ENCODE measurements around the gene ADARB1.

The ADARB1 gene

DNA sequence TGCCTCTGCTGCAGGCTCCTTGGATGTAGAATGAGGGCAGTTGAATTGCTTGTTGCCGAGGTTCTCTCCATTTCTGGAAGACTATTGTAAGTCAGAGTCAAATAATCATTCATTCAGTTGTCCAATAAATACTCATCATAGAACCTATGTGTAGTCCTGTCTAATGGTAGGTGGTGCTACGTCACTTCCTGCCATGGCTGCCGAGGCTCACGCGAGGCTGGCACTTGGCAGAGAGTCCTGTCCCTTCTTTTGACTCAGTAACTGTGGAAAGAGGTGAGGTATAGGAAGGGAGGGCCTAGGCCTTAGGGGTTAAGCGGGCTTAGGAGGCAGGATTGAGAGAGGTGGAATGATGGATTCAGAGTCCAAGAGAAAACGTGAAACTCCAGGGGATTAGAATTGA lies 9.7 kb downstream of the ADARB1 start:
- H3K9me3 ChIP-seq (ENCODE audit: control insufficient read depth, insufficient read depth, low read depth, low read length) = no peaks in the 10 kb centered on the region
- POLR2A ChIA-PET = no interaction called here
- peaks cover 0 to 6% of the 10 kb centered on the region in 2 experiments; a peak in 1 of 3 replicates for H3K36me3 ChIP-seq (ENCODE audit: control insufficient read depth in 2 of 2, insufficient read depth in 1 of 2, low read length in 2 of 2)
- CTCF ChIA-PET = no interaction called here
- TF ChIP-seq SCRT1 (tag by site-specific recombination; IDR thresholded peaks at IDR 0.05; ENCODE audit: borderline replicate concordance) (no peak), ZNF335 (tag by site-specific recombination; conservative IDR thresholded peaks at IDR 0.05) (no peak), ZNF560 (tag by site-specific recombination; IDR thresholded peaks at IDR 0.05; ENCODE audit: borderline replicate concordance) (no peak), ZBTB17 (tag by site-specific recombination; IDR thresholded peaks at IDR 0.05) (no peak), ZNF501 (tag by site-specific recombination; IDR thresholded peaks at IDR 0.05) (no peak), HOXD13 (CRISPR knock-in tag; IDR thresholded peaks at IDR 0.05; ENCODE audit: borderline replicate concordance) (no peak), KLF9 (tag by site-specific recombination; IDR thresholded peaks at IDR 0.05; ENCODE audit: low read depth) (no peak)
- TF ChIP-seq, protein P1, sequence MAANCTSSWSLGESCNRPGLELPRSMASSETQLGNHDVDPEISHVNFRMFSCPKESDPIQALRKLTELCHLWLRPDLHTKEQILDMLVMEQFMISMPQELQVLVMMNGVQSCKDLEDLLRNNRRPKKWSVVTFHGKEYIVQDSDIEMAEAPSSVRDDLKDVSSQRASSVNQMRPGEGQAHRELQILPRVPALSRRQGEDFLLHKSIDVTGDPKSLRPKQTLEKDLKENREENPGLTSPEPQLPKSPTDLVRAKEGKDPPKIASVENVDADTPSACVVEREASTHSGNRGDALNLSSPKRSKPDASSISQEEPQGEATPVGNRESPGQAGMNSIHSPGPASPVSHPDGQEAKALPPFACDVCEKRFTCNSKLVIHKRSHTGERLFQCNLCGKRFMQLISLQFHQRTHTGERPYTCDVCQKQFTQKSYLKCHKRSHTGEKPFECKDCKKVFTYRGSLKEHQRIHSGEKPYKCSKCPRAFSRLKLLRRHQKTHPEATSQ (tag by site-specific recombination; IDR thresholded peaks at IDR 0.05) = no peak
- no peaks in the 10 kb centered on the region; the same call in 1 of the 2 replicates for H3K4me1 ChIP-seq (ENCODE audit: control insufficient read depth, insufficient read depth, low read length)
- no peak overlapping the region for H3K27ac ChIP-seq (ENCODE audit: extremely low read depth, low read depth, low read length)
- no peak overlapping the region for H3K4me3 ChIP-seq (ENCODE audit: low read depth, low read length)

DNA sequence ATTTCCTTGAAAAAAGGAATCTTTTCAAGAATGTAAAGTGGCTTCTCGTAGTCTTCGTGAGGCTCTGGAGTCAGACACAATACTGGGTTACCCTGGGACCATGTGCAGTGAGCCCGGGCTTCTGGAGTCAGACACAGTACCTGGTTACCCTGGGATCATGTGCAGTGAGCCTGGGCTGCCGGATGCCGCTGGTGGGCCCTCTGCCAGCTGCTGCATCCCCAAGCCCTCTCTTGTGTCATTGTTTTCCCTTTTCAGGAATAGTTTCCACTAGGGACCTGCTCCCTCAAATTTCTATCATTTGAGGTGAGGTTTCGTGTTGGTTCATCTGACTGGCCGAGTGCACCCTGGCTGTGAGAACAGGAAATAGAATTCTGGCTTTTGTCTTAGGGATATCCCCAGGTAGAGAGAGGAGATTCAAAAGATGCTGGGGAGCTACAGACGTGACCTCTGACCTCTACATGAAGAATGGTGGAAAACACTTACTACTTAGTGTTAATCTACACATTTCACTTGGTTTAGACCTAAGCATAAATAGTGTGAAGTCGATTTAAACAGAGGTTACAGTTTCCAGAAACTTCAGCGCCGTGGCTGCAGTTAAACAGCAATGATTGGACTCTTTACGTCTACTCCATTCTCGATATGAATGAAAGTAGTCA lies 10.6 kb downstream of the ADARB1 start:
- H3K36me3 ChIP-seq (ENCODE audit: control insufficient read depth in 2 of 2, insufficient read depth in 1 of 2, low read length in 2 of 2) = peaks cover 0 to 6% of the 10 kb centered on the region in 2 experiments; a peak in 1 of 3 replicates
- no peak overlapping the region for H3K27ac ChIP-seq (ENCODE audit: extremely low read depth, low read depth, low read length)
- no peaks in the 10 kb centered on the region; the same call in 1 of the 2 replicates for H3K4me1 ChIP-seq (ENCODE audit: control insufficient read depth, insufficient read depth, low read length)
- no peaks in the 10 kb centered on the region for H3K9me3 ChIP-seq (ENCODE audit: control insufficient read depth, insufficient read depth, low read depth, low read length)
- TF ChIP-seq ZBTB8A (tag by site-specific recombination; IDR thresholded peaks at IDR 0.05) (no peak), MYNN (tag by site-specific recombination; IDR thresholded peaks at IDR 0.05; ENCODE audit: borderline replicate concordance) (no peak), ZNF423 (tag by site-specific recombination; IDR thresholded peaks at IDR 0.05) (no peak), GFI1B (tag by site-specific recombination; IDR thresholded peaks at IDR 0.05) (no peak), ZSCAN16 (tag by site-specific recombination; IDR thresholded peaks at IDR 0.05) (no peak), SALL2 (tag by site-specific recombination; IDR thresholded peaks at IDR 0.05; ENCODE audit: borderline replicate concordance) (no peak)
- POLR2A ChIA-PET = no interaction called here
- CTCF ChIA-PET = interaction anchor here (0.7 to 1.6 kb wide), 2 partner anchors 43 to 135 kb away, joined by 3 to 4 read pairs; no protein-coding TSS in a partner anchor
- H3K4me3 ChIP-seq (ENCODE audit: low read depth, low read length) = no peak overlapping the region

DNA sequence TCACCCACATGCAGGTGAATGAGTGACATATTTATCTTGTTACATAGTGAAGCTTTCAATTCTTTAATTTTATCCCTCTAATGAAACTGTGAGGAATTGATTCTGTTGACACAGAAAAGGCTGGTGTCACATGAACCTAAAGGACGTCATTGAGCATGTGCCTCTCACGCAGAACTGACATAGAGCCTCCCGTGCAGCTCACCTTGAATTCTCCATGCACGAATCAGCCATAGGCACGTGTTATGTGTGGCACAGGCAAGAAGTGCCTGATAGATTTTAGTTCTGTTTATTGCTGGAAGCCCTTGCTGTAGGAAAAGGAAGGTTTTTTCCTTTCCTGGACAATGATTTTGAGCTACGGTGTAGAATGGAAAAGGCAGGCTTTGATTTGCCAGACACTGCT lies 11.3 kb downstream of the ADARB1 start:
- ChIA-PET CTCF (interaction anchor here (0.7 to 1.7 kb wide), 4 partner anchors 43 to 136 kb away, joined by 3 to 12 read pairs (median 4); no protein-coding TSS in a partner anchor), POLR2A (no interaction called here)
- Histone ChIP-seq H3K9me3 (ENCODE audit: control insufficient read depth, insufficient read depth, low read depth, low read length) (no peaks in the 10 kb centered on the region), H3K27ac (ENCODE audit: extremely low read depth, low read depth, low read length) (no peak overlapping the region), H3K4me3 (ENCODE audit: low read depth, low read length) (no peak overlapping the region), H3K4me1 (ENCODE audit: control insufficient read depth, insufficient read depth, low read length) (no peaks in the 10 kb centered on the region; the same call in 1 of the 2 replicates), H3K36me3 (ENCODE audit: control insufficient read depth in 2 of 2, insufficient read depth in 1 of 2, low read length in 2 of 2) (peaks cover 0 to 6% of the 10 kb centered on the region in 2 experiments; a peak in 1 of 3 replicates)
- TF ChIP-seq ZNF112 (tag by site-specific recombination; IDR thresholded peaks at IDR 0.05) (no peak), ZNF433 (tag by site-specific recombination; IDR thresholded peaks at IDR 0.05; ENCODE audit: low read depth) (no peak), GFI1B (tag by site-specific recombination; IDR thresholded peaks at IDR 0.05) (no peak), ZNF404 (tag by site-specific recombination; IDR thresholded peaks at IDR 0.05) (no peak), ZNF16 (tag by site-specific recombination; IDR thresholded peaks at IDR 0.05; ENCODE audit: low read depth) (no peak), ZNF184 (tag by site-specific recombination; IDR thresholded peaks at IDR 0.05) (no peak), GLI2 (tag by site-specific recombination; IDR thresholded peaks at IDR 0.05; ENCODE audit: borderline replicate concordance, low read depth) (no peak), ZNF423 (tag by site-specific recombination; IDR thresholded peaks at IDR 0.05) (no peak), ZNF777 (tag by site-specific recombination; IDR thresholded peaks at IDR 0.05; ENCODE audit: borderline replicate concordance) (no peak), HOXC10 (CRISPR knock-in tag; IDR thresholded peaks at IDR 0.05) (no peak), MYNN (tag by site-specific recombination; IDR thresholded peaks at IDR 0.05; ENCODE audit: borderline replicate concordance) (no peak), ZNF624 (tag by site-specific recombination; IDR thresholded peaks at IDR 0.05) (no peak)
- TF ChIP-seq, protein P2, sequence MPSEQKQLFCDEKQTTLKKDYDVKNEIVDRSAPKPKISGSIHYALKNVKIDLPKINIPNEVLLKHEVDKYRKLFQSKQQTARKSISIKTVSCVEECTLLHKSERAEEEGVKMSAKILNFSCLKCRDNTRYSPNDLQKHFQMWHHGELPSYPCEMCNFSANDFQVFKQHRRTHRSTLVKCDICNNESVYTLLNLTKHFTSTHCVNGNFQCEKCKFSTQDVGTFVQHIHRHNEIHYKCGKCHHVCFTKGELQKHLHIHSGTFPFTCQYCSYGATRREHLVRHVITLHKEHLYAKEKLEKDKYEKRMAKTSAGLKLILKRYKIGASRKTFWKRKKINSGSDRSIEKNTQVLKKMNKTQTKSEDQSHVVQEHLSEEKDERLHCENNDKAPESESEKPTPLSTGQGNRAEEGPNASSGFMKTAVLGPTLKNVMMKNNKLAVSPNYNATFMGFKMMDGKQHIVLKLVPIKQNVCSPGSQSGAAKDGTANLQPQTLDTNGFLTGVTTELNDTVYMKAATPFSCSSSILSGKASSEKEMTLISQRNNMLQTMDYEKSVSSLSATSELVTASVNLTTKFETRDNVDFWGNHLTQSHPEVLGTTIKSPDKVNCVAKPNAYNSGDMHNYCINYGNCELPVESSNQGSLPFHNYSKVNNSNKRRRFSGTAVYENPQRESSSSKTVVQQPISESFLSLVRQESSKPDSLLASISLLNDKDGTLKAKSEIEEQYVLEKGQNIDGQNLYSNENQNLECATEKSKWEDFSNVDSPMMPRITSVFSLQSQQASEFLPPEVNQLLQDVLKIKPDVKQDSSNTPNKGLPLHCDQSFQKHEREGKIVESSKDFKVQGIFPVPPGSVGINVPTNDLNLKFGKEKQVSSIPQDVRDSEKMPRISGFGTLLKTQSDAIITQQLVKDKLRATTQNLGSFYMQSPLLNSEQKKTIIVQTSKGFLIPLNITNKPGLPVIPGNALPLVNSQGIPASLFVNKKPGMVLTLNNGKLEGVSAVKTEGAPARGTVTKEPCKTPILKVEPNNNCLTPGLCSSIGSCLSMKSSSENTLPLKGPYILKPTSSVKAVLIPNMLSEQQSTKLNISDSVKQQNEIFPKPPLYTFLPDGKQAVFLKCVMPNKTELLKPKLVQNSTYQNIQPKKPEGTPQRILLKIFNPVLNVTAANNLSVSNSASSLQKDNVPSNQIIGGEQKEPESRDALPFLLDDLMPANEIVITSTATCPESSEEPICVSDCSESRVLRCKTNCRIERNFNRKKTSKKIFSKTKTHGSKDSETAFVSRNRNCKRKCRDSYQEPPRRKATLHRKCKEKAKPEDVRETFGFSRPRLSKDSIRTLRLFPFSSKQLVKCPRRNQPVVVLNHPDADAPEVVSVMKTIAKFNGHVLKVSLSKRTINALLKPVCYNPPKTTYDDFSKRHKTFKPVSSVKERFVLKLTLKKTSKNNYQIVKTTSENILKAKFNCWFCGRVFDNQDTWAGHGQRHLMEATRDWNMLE (tag by site-specific recombination; conservative IDR thresholded peaks at IDR 0.05; ENCODE audit: low read depth) = no peak
